Endodermal cell (in vitro differentiated cells): ENCODE data around the gene TLL1. TPM values are rescaled to one million over a fixed set of nuclear protein-coding genes. Genes with fewer than 3 reads are reported as not detected.

Source experiments
- DNase-seq: peaks from one replicate; pipeline ENCODE4 v3.0.0-alpha.2; 2017
- H3K27ac ChIP-seq: 2 replicates; pipeline ENCODE4 v1.5.1; 2013; ENCODE audit warnings: mild to moderate bottlenecking, low read depth, low read length, moderate library complexity
- H3K27me3 ChIP-seq: 2 replicates; pipeline ENCODE4 v1.6.1; 2013; ENCODE audit warnings: mild to moderate bottlenecking, low read length, moderate library complexity; ENCODE audit not compliant: insufficient read depth, control insufficient read depth, poor library complexity, severe bottlenecking
- H3K36me3 ChIP-seq: 2 replicates; pipeline ENCODE4 v1.7.0; 2013; ENCODE audit warnings: mild to moderate bottlenecking, low read length, moderate library complexity; ENCODE audit not compliant: control insufficient read depth, insufficient read depth
- H3K4me1 ChIP-seq: one replicate; pipeline ENCODE4 v1.7.0; 2013; ENCODE audit warnings: low read length; ENCODE audit not compliant: control insufficient read depth, insufficient read depth
- H3K4me3 ChIP-seq: 2 replicates; pipeline ENCODE4 v1.5.1; 2013; ENCODE audit warnings: mild to moderate bottlenecking, low read length, moderate library complexity
- H3K9ac ChIP-seq: 2 replicates; pipeline ENCODE4 v1.6.1; 2013; ENCODE audit warnings: mild to moderate bottlenecking, low read length, moderate library complexity; ENCODE audit not compliant: poor library complexity, severe bottlenecking; ENCODE audit errors: extremely low read depth
- H3K9me3 ChIP-seq: 2 replicates; pipeline ENCODE4 v1.6.1; 2013; ENCODE audit warnings: mild to moderate bottlenecking, low read length, moderate library complexity; ENCODE audit not compliant: control insufficient read depth
- H3K27ac Mint-ChIP-seq: 2 replicates; pipeline ENCODE4 v1.8.0; 2020; ENCODE audit warnings: mixed read lengths
- H3K27me3 Mint-ChIP-seq: 2 replicates; pipeline ENCODE4 v1.8.0; 2021; ENCODE audit warnings: mild to moderate bottlenecking, mixed read lengths; ENCODE audit not compliant: insufficient read depth
- H3K36me3 Mint-ChIP-seq: 2 replicates; pipeline ENCODE4 v1.8.0; 2020; ENCODE audit warnings: low read depth, mixed read lengths
- H3K4me1 Mint-ChIP-seq: 2 replicates; pipeline ENCODE4 v1.8.0; 2020; ENCODE audit warnings: mixed read lengths
- H3K4me3 Mint-ChIP-seq: 2 replicates; pipeline ENCODE4 v1.8.0; 2020; ENCODE audit warnings: mild to moderate bottlenecking, moderate library complexity, mixed read lengths
- H3K9me3 Mint-ChIP-seq: 2 replicates; pipeline ENCODE4 v1.8.0; 2020; ENCODE audit warnings: mild to moderate bottlenecking, mixed read lengths
- WGBS, 2 experiments: methylation state at CpG; one replicate each; pipeline versions ENCODE4 v1.1.5 to v1.1.7; 2013; ENCODE audit warnings: missing lambda C conversion rate in 2 of 2, mixed read lengths in 1 of 2; ENCODE audit not compliant: insufficient coverage in 1 of 2, insufficient read length in 1 of 2; 5-methylcytosine and 5-hydroxymethylcytosine counted together
- total RNA-seq, 2 donors: library from RNA; stranded (reverse); fragmentation: NEBNext Ultra II Directional in 1 of 2; extraction: Animal tissue kit (Norgen Biotek cat#: 25700) in 1 of 2; gene quantifications; 2 replicates in 1 of 2; 3 replicates in 1 of 2; pipeline ENCODE4 v1.2.1, GENCODE V29; 2021
- TF ChIP-seq, protein P1 (sequence below): fragments of 200-600 bp; sonication (generic); conservative IDR thresholded peaks from 2 replicates; pipeline ENCODE4 v1.5.0; 2021; ENCODE audit warnings: antibody characterized with exemption, mild to moderate bottlenecking

The TLL1 gene
- total RNA-seq, 2 donors from 2014 or later: 0.18 to 3.8 TPM

DNA sequence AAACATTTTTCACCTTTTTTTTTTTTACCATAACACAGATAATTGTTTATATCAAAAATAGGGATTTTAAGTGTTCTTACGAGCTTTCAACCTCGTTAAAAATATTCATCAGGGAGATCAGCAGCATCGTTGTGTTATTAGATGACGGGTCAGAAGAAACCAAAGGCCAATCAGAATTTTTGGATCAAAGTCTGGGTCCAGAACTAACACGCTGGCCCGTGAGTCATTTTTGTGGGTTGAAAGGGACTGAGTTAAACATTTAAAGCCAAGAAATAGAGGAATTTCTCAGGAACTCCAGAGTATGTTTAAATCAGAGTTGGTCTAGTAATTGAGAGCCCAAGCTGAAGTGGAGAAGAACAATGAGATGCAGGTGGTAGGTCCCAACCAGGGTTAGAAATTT, 170.8 kb downstream of the TLL1 start:
- Histone ChIP-seq H3K9ac (no peak overlapping the region), H3K4me1 (no peaks in the 10 kb centered on the region), H3K4me3 (no peak overlapping the region), H3K27me3 (no peaks in the 10 kb centered on the region), H3K9me3 (no peaks in the 10 kb centered on the region), H3K36me3 (no peaks in the 10 kb centered on the region), H3K27ac (no peak overlapping the region)
- Mint-ChIP-seq H3K27me3 (no peaks in the 10 kb centered on the region), H3K4me1 (peaks cover 4% of the 10 kb centered on the region), H3K36me3 (no peaks in the 10 kb centered on the region), H3K4me3 (no peak overlapping the region), H3K27ac (no peak overlapping the region), H3K9me3 (no peaks in the 10 kb centered on the region)
- TF ChIP-seq, protein P1, sequence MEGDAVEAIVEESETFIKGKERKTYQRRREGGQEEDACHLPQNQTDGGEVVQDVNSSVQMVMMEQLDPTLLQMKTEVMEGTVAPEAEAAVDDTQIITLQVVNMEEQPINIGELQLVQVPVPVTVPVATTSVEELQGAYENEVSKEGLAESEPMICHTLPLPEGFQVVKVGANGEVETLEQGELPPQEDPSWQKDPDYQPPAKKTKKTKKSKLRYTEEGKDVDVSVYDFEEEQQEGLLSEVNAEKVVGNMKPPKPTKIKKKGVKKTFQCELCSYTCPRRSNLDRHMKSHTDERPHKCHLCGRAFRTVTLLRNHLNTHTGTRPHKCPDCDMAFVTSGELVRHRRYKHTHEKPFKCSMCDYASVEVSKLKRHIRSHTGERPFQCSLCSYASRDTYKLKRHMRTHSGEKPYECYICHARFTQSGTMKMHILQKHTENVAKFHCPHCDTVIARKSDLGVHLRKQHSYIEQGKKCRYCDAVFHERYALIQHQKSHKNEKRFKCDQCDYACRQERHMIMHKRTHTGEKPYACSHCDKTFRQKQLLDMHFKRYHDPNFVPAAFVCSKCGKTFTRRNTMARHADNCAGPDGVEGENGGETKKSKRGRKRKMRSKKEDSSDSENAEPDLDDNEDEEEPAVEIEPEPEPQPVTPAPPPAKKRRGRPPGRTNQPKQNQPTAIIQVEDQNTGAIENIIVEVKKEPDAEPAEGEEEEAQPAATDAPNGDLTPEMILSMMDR: no peak
- DNase-seq: no peak
- 94 to 95% methylated on average over 5 to 6 of the region's 6 CpGs for WGBS, 2 experiments

- no peaks in the 10 kb centered on the region for H3K27me3 ChIP-seq
- H3K9me3 ChIP-seq: no peaks in the 10 kb centered on the region
- Mint-ChIP-seq H3K4me1 (peaks cover 4% of the 10 kb centered on the region), H3K9me3 (no peaks in the 10 kb centered on the region), H3K27ac (no peak overlapping the region), H3K27me3 (no peaks in the 10 kb centered on the region), H3K4me3 (no peak overlapping the region), H3K36me3 (no peaks in the 10 kb centered on the region)
- no peak overlapping the region for H3K27ac ChIP-seq
- no peak for DNase-seq
- no peak overlapping the region for H3K9ac ChIP-seq
- no peak overlapping the region for H3K4me3 ChIP-seq
- no peaks in the 10 kb centered on the region for H3K4me1 ChIP-seq
- TF ChIP-seq, protein P1: no peak
- H3K36me3 ChIP-seq: no peaks in the 10 kb centered on the region
Observed at GRCh38 chr4:166044871-166045270, 171.8 kb downstream of the TLL1 start.

- no peaks in the 10 kb centered on the region for H3K27me3 ChIP-seq
- H3K4me3 Mint-ChIP-seq: no peak overlapping the region
- H3K4me1 ChIP-seq: no peaks in the 10 kb centered on the region
- peaks cover 4% of the 10 kb centered on the region for H3K4me1 Mint-ChIP-seq
- H3K36me3 ChIP-seq: no peaks in the 10 kb centered on the region
- no peak overlapping the region for H3K4me3 ChIP-seq
- 89 to 91% methylated on average over 9 of the region's 9 CpGs for WGBS, 2 experiments
- no peak overlapping the region for H3K27ac ChIP-seq
- H3K27me3 Mint-ChIP-seq: no peaks in the 10 kb centered on the region
- no peak for DNase-seq
- H3K9ac ChIP-seq: no peak overlapping the region
- H3K36me3 Mint-ChIP-seq: no peaks in the 10 kb centered on the region
- H3K9me3 ChIP-seq: no peaks in the 10 kb centered on the region
- TF ChIP-seq, protein P1: no peak
- no peak overlapping the region for H3K27ac Mint-ChIP-seq
- no peaks in the 10 kb centered on the region for H3K9me3 Mint-ChIP-seq
Observed at GRCh38 chr4:166045457-166045856, 172.4 kb downstream of the TLL1 start.
